GM19035 (cell line): ENCODE data around the gene MYO1F.

Source experiments
- ATAC-seq: cut with Tn5 transposase; IDR thresholded peaks from one replicate; pipeline ENCODE4 v1.9.1; 2021; ENCODE audit not compliant: unreplicated experiment

Gene MYO1F

GRCh38 chr19:8499048-8499833, 78.0 kb downstream of the MYO1F start:
- no peak for ATAC-seq

DNA sequence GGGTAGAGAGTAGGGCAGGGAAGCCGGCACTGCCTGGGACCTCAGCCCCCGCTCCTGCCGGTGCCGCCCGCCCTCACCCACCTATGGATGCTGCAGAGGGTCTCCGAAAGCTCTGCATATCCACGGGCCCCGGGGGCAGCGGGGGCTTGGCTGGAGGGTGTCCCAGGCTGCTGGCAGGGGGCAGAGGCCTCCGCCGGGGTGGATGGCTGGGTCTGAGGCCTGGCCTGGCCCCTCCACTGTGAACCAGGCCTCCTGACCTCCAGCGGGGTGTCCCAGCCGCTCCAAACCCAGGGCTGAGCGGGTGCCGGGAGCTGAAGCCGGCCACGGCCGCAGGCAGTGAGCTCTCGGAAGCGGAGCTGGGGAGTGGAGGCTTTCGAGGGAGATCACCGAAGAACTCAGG, 78.9 kb downstream of the MYO1F start:
- ATAC-seq = no peak

GRCh38 chr19:8494158-8494557, 83.1 kb downstream of the MYO1F start:
- no peak for ATAC-seq

DNA sequence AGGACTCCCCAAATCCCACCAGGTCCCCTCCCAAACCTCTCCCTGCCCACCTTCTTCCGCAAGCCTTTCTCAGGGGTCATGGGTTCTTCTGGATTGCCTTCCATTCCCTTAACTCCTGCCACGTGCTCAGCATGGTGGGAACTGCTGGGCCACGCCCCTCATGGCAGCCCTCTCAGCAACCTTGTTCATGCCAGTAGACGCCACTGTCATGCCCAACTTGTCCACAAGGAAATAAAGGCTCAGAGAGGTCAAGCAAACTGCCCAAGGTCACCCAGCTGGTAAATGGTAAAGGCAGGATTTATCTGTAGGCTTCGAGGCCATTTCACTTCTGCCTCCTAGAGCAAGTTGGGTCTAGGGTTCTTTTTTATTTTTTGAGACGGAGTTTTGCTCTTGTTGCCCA, 85.7 kb downstream of the MYO1F start:
- ATAC-seq = no peak

DNA sequence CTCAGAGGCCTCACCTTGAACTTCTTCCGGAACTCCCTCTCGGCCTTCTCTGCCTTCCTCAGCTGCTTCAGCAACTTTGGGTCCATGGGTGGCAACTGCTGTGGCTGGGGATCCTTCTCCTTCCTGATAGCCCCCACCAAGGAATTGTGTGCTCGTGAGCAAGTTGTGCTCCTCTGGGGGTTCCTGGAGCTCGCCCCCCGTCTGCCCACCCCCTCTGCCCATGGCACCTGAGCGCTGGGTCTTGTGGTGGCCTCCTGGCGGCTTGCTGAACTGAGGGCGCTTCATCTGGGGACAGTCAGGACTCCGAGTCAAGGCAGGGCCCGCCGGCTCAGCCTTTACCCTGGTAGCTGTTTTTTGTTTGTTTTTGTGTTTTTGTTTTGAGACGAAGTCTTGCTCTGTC, 86.4 kb downstream of the MYO1F start:
- no peak for ATAC-seq

DNA sequence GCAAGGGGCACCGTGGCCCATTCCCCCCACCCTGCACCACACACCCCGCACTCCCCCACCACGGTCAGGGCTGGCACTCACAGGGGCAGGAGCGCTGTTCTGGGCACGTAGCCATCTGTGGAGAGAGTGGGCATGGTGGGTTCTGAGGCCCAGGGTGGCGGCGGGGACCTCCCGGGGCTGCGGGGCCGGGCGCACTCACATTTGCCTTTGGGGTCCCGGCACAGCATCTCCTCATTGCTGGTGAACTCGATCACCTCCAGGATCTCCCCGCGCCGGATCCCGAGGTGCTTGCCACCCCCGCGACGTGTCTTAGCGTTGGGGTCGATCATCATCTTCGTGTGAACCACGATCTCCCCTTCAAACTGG, 86.9 kb downstream of the MYO1F start:
- no peak for ATAC-seq

DNA sequence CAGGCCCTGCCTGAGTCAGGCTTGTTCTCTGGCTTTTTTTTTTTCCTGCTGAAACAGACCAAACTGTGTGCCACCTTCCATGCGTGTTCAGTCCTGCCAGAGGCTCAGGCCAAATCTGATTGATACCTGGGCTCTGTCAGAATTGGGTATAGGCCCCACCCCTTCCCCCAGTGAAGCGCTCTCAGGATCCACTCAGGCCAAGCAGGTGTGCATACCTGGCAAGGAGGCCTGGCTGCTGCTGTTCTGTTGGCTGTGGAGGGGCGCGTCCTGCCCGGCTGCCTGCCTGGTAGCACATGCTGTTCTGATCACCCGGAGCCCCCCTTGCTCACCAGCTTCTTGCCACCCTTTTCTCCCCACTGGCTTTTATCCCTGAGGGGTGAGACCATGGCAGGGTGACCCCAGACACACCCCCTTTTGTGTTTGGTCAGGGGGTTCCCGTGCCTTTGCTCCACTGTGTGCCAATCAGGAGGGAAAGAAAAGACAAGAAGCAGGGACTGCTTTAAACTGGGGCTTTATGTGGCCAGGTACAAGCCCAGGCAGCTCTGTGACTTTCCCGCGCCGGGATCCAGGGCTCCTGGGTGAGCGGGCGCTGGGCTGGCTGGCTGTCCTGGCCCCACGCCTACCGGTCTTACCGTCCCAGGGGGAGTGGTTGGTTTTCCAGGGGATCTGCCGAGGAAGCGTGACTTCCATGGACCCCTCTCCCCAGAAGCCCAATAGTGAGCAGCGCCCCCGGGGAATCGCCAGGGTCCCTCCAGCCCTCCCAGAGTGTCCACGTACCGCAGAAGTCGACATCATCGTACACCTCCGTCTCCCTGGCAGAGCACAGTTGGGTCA, 87.5 kb downstream of the MYO1F start:
- no peak for ATAC-seq

DNA sequence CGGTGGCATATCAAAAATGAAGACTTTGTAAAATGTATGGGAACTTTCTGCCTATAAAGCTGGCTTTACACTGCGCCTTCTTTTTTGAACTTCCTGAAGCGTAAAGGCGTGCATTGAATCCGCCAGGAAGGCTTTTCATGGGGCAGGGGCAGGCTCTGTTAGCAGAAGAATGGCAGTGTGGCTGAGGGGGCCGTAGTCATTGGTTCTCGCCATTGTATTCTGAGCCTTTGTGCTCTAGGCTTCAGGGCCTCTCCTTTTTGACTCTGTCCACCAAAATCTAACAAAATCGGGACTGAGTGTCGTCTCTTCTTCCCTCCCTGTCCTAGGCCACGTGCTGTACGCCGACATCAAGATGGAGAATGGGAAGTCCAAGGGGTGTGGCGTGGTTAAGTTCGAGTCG, 88.9 kb downstream of the MYO1F start:
- no peak for ATAC-seq

DNA sequence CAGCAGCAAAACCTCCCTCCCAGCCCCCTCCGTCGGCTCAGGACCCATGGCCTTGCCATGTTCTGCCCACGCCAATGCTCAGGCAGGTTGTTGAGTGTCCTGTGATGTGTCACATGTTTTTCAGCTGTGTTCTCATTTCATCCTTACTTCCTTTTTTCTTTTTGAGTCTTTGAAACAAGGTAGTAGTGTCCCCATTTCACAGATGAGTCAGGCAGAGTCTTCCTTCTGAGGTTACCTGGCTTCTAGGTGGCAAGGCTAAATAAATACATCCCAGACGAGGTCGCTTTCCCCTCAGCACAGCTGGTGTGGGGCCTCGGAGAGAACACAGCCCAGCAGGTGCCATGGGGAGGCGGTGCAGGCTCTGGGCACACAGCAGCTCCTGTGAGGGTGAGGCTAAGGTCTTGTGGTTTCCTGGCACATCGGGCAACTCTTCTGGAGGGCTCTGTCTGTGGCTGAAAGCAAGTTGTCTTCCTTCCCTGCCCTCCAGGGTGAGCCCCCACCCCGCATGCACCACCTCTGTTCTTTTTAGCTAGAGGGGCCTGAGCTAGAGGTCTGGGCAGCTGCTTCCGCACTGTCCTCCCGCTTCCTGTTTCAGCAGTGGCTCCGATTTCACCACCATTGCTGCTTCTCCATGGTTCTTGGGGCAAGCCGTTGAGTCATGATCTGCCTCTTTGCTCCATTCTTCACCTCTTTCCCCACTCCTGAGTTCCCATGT, 89.9 kb downstream of the MYO1F start:
- peak; percentile 66 for ATAC-seq

DNA sequence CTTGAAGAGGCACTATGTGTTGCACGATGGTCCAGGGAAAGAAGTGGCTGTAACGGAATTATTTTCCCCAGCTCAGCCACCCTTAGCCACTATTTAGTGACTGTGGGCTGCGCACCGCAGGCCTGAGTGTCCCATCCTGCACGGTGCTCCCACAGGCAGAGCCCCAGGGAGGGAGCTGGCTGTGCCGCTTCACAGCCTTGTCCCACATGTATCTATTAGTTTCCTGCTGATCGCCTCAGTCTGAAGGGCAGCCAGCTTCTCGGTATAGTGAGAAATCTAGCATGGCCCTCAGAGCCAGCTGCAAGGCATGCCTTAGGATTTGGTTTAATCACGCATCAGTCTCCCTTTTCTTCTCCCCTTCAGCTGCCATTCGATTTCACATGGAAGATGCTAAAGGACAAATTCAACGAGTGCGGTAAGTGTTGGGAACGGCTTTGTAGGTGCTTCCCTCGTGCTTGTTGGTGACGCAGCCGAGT, 90.5 kb downstream of the MYO1F start:
- no peak for ATAC-seq

GRCh38 chr19:8485561-8486371, 91.5 kb downstream of the MYO1F start:
- no peak for ATAC-seq

GRCh38 chr19:8484331-8484894, 92.8 kb downstream of the MYO1F start:
- ATAC-seq = no peak

GRCh38 chr19:8483165-8483564, 94.1 kb downstream of the MYO1F start:
- no peak for ATAC-seq

- no peak for ATAC-seq
Measured at GRCh38 chr19:8482696-8483095, 94.5 kb downstream of the MYO1F start.

- ATAC-seq = no peak
Measured at GRCh38 chr19:8481616-8482015, 95.6 kb downstream of the MYO1F start.

GRCh38 chr19:8481201-8481600, 96.0 kb downstream of the MYO1F start:
- no peak for ATAC-seq

- ATAC-seq = no peak
Measured at GRCh38 chr19:8478598-8478997, 98.6 kb downstream of the MYO1F start.

- ATAC-seq = no peak
Measured at GRCh38 chr19:8477889-8478288, 99.4 kb downstream of the MYO1F start.

GRCh38 chr19:8476524-8476923, 100.7 kb downstream of the MYO1F start:
- ATAC-seq = no peak

DNA sequence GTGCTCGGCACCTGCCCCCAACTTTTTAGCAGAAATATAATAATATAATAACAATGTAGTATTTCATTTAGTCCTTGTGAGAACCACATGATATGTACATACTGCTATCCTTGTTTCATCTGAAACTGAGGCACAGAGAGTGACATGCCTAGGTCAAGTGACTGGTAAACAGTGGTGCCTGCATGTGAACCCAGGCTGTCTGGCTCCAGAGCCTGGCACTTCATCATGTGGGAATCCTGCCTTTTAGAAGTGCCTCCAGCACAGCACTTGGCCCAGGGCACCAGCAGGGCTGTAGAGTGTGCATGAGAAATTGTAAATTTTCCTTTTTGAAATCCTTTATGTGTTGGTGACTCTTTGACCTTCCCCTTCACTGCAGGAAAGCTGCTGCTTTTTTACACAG, 102.2 kb downstream of the MYO1F start:
- ATAC-seq = no peak
